Colonic mucosa (tissue), 4 donors: ENCODE data around the gene TREM2. TPM values are rescaled to one million over a fixed set of nuclear protein-coding genes. Genes with fewer than 3 reads are reported as not detected.

Experiments used
- DNase-seq: peaks from one replicate; pipeline ENCODE4 v3.0.0-alpha.2; 2020
- H3K27ac ChIP-seq: fragments of 200-600 bp; one replicate; pipeline ENCODE4 v1.8.0; 2021
- H3K27me3 ChIP-seq: fragments of 200-600 bp; one replicate; pipeline ENCODE4 v1.8.0; 2021
- H3K36me3 ChIP-seq: fragments of 200-600 bp; one replicate; pipeline ENCODE4 v1.8.0; 2021
- H3K4me1 ChIP-seq: fragments of 200-600 bp; one replicate; pipeline ENCODE4 v1.8.0; 2021; ENCODE audit warnings: mild to moderate bottlenecking
- H3K4me3 ChIP-seq: fragments of 200-600 bp; one replicate; pipeline ENCODE4 v1.8.0; 2021
- H3K9ac ChIP-seq, 2 donors: one replicate each; pipeline ENCODE4 v1.7.0; 2013; ENCODE audit warnings: control low read depth in 2 of 2, low read depth in 2 of 2, low read length in 2 of 2
- H3K9me3 ChIP-seq: fragments of 200-600 bp; one replicate; pipeline ENCODE4 v1.8.0; 2021
- intact Hi-C: fragments of 100-400 bp; cut with DNase I; formaldehyde crosslinking; loops from one replicate; pipeline ENCODE4 v1.14.1; 2022
- total RNA-seq, 2 donors: library from RNA; stranded (reverse); fragmentation: NEBNext Ultra II Directional in 1 of 2; extraction: Animal tissue kit (Norgen Biotek cat#: 25700) in 1 of 2; gene quantifications; one replicate each; pipeline ENCODE4 v1.2.1, GENCODE V29; 2021
- TF ChIP-seq, protein P1 (sequence below): fragments of 200-600 bp; IDR thresholded peaks from one replicate; pipeline ENCODE4 v1.8.0; 2022; ENCODE audit warnings: antibody characterized with exemption, mild to moderate bottlenecking
- donor health status: healthy.
- donor health status: DM: no; HTN: no; CAD: no.
- donor health status: DM: no; HTN: no; CAD: no.

The TREM2 gene
- total RNA-seq, 2 donors from 2014 or later, result 0.88 TPM; not detected in 1

GRCh38 chr6:41161851-41162552, 914 bp downstream of the TREM2 start:
- no peaks in the 10 kb centered on the region for H3K36me3 ChIP-seq
- intact Hi-C loops, result no loop called here
- no peak overlapping the region for H3K9ac ChIP-seq
- TF ChIP-seq, protein P1, sequence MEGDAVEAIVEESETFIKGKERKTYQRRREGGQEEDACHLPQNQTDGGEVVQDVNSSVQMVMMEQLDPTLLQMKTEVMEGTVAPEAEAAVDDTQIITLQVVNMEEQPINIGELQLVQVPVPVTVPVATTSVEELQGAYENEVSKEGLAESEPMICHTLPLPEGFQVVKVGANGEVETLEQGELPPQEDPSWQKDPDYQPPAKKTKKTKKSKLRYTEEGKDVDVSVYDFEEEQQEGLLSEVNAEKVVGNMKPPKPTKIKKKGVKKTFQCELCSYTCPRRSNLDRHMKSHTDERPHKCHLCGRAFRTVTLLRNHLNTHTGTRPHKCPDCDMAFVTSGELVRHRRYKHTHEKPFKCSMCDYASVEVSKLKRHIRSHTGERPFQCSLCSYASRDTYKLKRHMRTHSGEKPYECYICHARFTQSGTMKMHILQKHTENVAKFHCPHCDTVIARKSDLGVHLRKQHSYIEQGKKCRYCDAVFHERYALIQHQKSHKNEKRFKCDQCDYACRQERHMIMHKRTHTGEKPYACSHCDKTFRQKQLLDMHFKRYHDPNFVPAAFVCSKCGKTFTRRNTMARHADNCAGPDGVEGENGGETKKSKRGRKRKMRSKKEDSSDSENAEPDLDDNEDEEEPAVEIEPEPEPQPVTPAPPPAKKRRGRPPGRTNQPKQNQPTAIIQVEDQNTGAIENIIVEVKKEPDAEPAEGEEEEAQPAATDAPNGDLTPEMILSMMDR, result no peak
- no peak overlapping the region for H3K27ac ChIP-seq
- H3K9me3 ChIP-seq, result no peaks in the 10 kb centered on the region
- no peak overlapping the region for H3K4me3 ChIP-seq
- no peaks in the 10 kb centered on the region for H3K27me3 ChIP-seq
- no peaks in the 10 kb centered on the region for H3K4me1 ChIP-seq
- DNase-seq, result no peak

DNA sequence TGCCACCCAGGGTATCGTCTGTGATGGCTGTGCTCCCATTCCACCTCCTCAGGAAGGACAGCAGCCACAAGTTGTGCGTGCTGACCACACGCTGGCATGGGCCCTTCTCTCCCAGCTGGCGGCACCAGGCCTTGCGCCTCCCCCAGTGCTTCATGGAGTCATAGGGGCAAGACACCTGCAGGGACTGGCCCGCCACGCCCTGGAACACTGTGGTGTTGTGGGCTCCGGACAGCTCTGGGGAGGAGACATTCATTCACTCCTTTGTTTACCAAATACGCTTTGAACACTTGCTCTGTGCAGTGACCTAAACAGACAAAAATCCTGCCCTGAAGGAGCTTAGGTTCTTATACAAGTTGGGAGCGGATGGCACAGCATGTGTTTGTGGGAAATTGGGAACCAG, 1.5 kb downstream of the TREM2 start:
- H3K9me3 ChIP-seq, result no peaks in the 10 kb centered on the region
- TF ChIP-seq, protein P1, result no peak
- no peak overlapping the region for H3K4me3 ChIP-seq
- H3K36me3 ChIP-seq, result no peaks in the 10 kb centered on the region
- no peaks in the 10 kb centered on the region for H3K27me3 ChIP-seq
- H3K9ac ChIP-seq, result no peak overlapping the region
- DNase-seq, result no peak
- intact Hi-C loops, result no loop called here
- H3K4me1 ChIP-seq, result no peaks in the 10 kb centered on the region
- no peak overlapping the region for H3K27ac ChIP-seq

GRCh38 chr6:41160933-41161332, 2.0 kb downstream of the TREM2 start:
- Histone ChIP-seq H3K27me3 (no peaks in the 10 kb centered on the region), H3K36me3 (no peaks in the 10 kb centered on the region), H3K4me3 (no peak overlapping the region), H3K9ac (no peak overlapping the region), H3K9me3 (no peaks in the 10 kb centered on the region), H3K27ac (no peak overlapping the region), H3K4me1 (no peaks in the 10 kb centered on the region)
- intact Hi-C loops, result no loop called here
- no peak for DNase-seq
- TF ChIP-seq, protein P1, result no peak

- Histone ChIP-seq H3K9ac (no peak overlapping the region), H3K9me3 (no peaks in the 10 kb centered on the region), H3K36me3 (no peaks in the 10 kb centered on the region), H3K4me1 (no peaks in the 10 kb centered on the region), H3K4me3 (no peak overlapping the region), H3K27ac (no peak overlapping the region), H3K27me3 (no peaks in the 10 kb centered on the region)
- TF ChIP-seq, protein P1, result no peak
- intact Hi-C loops, result no loop called here
- no peak for DNase-seq
These were observed 3.4 kb downstream of the TREM2 start for GRCh38 chr6:41159415-41160082.

GRCh38 chr6:41157323-41157722, 5.6 kb downstream of the TREM2 start:
- intact Hi-C loops, result no loop called here
- no peak overlapping the region for H3K4me3 ChIP-seq
- no peak overlapping the region for H3K9ac ChIP-seq

More at GRCh38 chr6:41157323-41157722, 5.6 kb downstream of the TREM2 start:
- Histone ChIP-seq H3K27ac (no peak overlapping the region), H3K36me3 (no peaks in the 10 kb centered on the region), H3K4me1 (no peaks in the 10 kb centered on the region), H3K27me3 (no peaks in the 10 kb centered on the region), H3K9me3 (no peaks in the 10 kb centered on the region)
- DNase-seq, result no peak
- TF ChIP-seq, protein P1, result no peak
